CD8-positive, alpha-beta memory T cell (primary cell): ENCODE measurements around the gene PRR19. TPM values are rescaled to one million over a fixed set of nuclear protein-coding genes. Genes with fewer than 3 reads are reported as not detected.

ENCODE experiments used
- CTCF ChIA-PET: fragments of 350-600 bp; sonication (Branson Sonifier 250); formaldehyde crosslinking; loops from one replicate; lab custom pipeline; 2021; ENCODE audit warnings: antibody characterized with exemption; lab: Charles Lee
- POLR2A ChIA-PET: fragments of 350-600 bp; sonication (Branson Sonifier 250); formaldehyde crosslinking; loops from one replicate; lab custom pipeline; 2021; ENCODE audit warnings: antibody characterized with exemption; lab: Charles Lee
- DNase-seq, 5 donors: peaks; one replicate each; pipeline versions ENCODE4 v3.0.0 to v3.0.0-alpha.2; 2020 to 2022; ENCODE audit warnings: mixed read lengths in 1 of 5
- H3K27ac ChIP-seq: one replicate; pipeline ENCODE4 v1.7.0; 2013; ENCODE audit warnings: low read depth, mild to moderate bottlenecking, low read length, moderate library complexity
- H3K27me3 ChIP-seq: 2 replicates; pipeline ENCODE4 v1.7.0; 2013; ENCODE audit warnings: low read length, mild to moderate bottlenecking; ENCODE audit not compliant: insufficient read depth, poor library complexity, severe bottlenecking
- H3K36me3 ChIP-seq: 2 replicates; pipeline ENCODE4 v1.7.0; 2013; ENCODE audit warnings: mild to moderate bottlenecking, low read length, moderate library complexity; ENCODE audit not compliant: insufficient read depth
- H3K4me1 ChIP-seq: 2 replicates; pipeline ENCODE4 v1.7.0; 2013; ENCODE audit warnings: mild to moderate bottlenecking, low read length, moderate library complexity; ENCODE audit not compliant: insufficient read depth
- H3K4me3 ChIP-seq: 2 replicates; pipeline ENCODE4 v1.7.0; 2013; ENCODE audit warnings: mild to moderate bottlenecking, low read length
- H3K9me3 ChIP-seq: 2 replicates; pipeline ENCODE4 v1.7.0; 2013; ENCODE audit warnings: mild to moderate bottlenecking, low read length
- H3K27ac Mint-ChIP-seq, 8 donors: one replicate each; pipeline ENCODE4 v1.8.0; 2020 to 2021; ENCODE audit warnings: mixed read lengths in 8 of 8, mild to moderate bottlenecking in 6 of 8, inconsistent platforms in 3 of 8, moderate library complexity in 3 of 8
- H3K27me3 Mint-ChIP-seq, 2 donors: one replicate each; pipeline ENCODE4 v1.8.0; 2020 to 2021; ENCODE audit warnings: mixed read lengths in 2 of 2, mild to moderate bottlenecking in 1 of 2, moderate library complexity in 1 of 2
- H3K36me3 Mint-ChIP-seq, 3 donors: one replicate each; pipeline ENCODE4 v1.8.0; 2020 to 2021; ENCODE audit warnings: mixed read lengths in 3 of 3, inconsistent platforms in 1 of 3, mild to moderate bottlenecking in 1 of 3
- H3K4me1 Mint-ChIP-seq, 3 donors: one replicate each; pipeline ENCODE4 v1.8.0; 2020 to 2021; ENCODE audit warnings: mixed read lengths in 3 of 3, inconsistent platforms in 1 of 3, mild to moderate bottlenecking in 1 of 3
- H3K4me3 Mint-ChIP-seq, 7 donors: one replicate each; pipeline ENCODE4 v1.8.0; 2020 to 2021; ENCODE audit warnings: mixed read lengths in 7 of 7, mild to moderate bottlenecking in 6 of 7, moderate library complexity in 4 of 7, inconsistent platforms in 2 of 7
- H3K9me3 Mint-ChIP-seq, 5 donors: one replicate each; pipeline ENCODE4 v1.8.0; 2020 to 2022; ENCODE audit warnings: mixed read lengths in 5 of 5, mild to moderate bottlenecking in 3 of 5, moderate library complexity in 2 of 5, inconsistent platforms in 1 of 5
- polyA plus RNA-seq: library from polyadenylated mRNA; unstranded; fragments of 300-500 nt; fragmentation: Illumina TruSeq; gene quantifications from one replicate; pipeline ENCODE4 v1.2.3, GENCODE V29; 2021
- total RNA-seq, 2 experiments: library from RNA; stranded (reverse); gene quantifications; one replicate each; pipeline ENCODE4 v1.2.3, GENCODE V29; 2021

PRR19 gene
- total and polyA plus RNA-seq, 3 experiments from 2014 or later: 0.64 to 1.0 (median 0.73) TPM

DNA sequence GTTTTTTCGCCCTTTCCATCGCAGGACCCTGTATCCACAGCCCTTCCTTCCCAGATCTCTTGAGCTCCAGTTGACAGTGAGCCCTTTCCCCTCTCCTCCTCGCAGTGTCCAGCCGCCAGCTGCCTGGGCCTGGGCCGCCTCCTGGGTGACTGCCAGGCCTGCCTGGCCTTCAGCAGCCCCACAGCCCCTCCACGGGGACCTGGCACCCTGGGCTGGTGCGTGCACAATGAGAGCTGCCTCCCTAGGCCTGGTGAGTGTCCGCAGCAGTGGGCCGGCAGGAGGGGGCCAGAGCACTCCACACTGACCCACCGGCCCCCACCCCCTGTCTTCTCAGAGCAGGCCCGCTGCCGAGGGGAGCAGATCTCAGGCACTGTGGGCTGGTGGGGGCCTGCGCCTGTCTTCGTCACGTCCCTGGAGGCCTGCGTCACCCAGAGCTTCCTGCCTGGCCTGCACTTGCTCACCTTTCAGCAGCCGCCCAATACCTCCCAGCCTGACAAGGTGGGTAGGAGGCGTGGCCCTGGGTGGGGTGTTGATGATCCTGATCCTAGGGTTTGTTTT, 42.5 kb downstream of the PRR19 start:
- H3K4me3 ChIP-seq: no peak overlapping the region
- no peaks in the 10 kb centered on the region for H3K9me3 Mint-ChIP-seq
- H3K27ac Mint-ChIP-seq: no peak overlapping the region
- H3K9me3 ChIP-seq: no peaks in the 10 kb centered on the region
- H3K4me1 ChIP-seq: no peaks in the 10 kb centered on the region
- ChIA-PET CTCF (no interaction called here), POLR2A (no interaction called here)
- no peaks in the 10 kb centered on the region for H3K27me3 Mint-ChIP-seq
- DNase-seq: no peak
- peaks cover 3 to 39% (median 10%) of the 10 kb centered on the region in 3 donors for H3K36me3 Mint-ChIP-seq
- no peaks in the 10 kb centered on the region for H3K4me1 Mint-ChIP-seq
- H3K4me3 Mint-ChIP-seq: no peak overlapping the region
- H3K36me3 ChIP-seq: no peaks in the 10 kb centered on the region
- H3K27ac ChIP-seq: no peak overlapping the region
- no peaks in the 10 kb centered on the region for H3K27me3 ChIP-seq

DNA sequence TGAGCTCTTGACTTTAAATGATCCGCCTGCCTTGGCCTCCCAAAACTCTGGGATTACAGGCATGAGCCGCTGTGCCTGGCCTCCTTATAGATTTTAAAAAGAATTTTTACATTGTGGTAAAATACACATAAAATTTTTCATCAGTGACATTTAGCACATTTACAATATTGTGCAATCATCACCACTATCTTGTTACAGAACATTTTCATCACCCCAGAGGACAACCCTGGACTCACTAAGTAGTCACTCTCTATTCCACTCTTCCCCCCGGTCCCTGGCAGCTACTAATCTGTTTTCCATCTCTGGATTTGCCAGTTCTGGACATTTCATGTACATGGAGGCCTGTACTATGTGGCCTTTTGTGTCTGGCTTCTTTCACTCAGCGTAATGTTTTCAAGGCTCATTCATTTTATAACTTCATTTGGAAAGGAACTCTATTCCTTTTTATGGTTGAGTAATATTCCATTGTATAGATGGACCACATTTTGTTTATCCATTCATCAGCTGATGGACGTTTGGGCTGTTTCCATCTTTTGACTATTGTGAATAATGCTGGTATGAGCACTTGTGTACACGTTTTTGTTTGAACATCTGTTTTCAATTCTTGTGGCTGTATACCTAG, 43.4 kb downstream of the PRR19 start:
- POLR2A ChIA-PET: no interaction called here
- Histone ChIP-seq H3K9me3 (no peaks in the 10 kb centered on the region), H3K36me3 (no peaks in the 10 kb centered on the region), H3K27me3 (no peaks in the 10 kb centered on the region), H3K4me3 (no peak overlapping the region), H3K27ac (no peak overlapping the region), H3K4me1 (no peaks in the 10 kb centered on the region)
- Mint-ChIP-seq H3K27me3 (no peaks in the 10 kb centered on the region), H3K27ac (no peak overlapping the region), H3K9me3 (no peaks in the 10 kb centered on the region), H3K4me3 (no peak overlapping the region), H3K4me1 (no peaks in the 10 kb centered on the region), H3K36me3 (peaks cover 3 to 37% (median 11%) of the 10 kb centered on the region in 3 donors)
- DNase-seq: no peak
- CTCF ChIA-PET: no interaction called here

DNA sequence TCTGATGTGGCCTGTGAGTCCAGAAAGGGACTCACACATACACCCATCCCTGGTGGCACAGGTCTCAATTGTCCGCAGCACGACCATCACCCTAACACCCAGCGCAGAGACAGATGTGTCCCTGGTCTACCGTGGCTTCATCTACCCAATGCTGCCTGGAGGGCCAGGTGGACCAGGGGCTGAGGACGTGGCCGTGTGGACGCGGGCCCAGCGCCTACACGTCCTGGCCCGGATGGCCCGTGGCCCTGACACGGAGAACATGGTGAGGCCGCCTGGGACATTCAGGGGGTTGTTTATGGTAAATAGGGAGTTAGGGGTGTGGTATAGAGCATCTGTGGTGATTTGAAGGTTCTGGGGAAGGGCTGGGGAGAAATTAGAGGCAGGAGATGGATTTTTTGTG, 46.3 kb downstream of the PRR19 start:
- H3K27me3 Mint-ChIP-seq: no peaks in the 10 kb centered on the region
- no peak for DNase-seq
- no peaks in the 10 kb centered on the region for H3K9me3 ChIP-seq
- H3K4me1 Mint-ChIP-seq: peaks cover 0 to 3% (median 0%) of the 10 kb centered on the region in 3 donors
- no peak overlapping the region for H3K4me3 Mint-ChIP-seq
- H3K27me3 ChIP-seq: no peaks in the 10 kb centered on the region
- H3K9me3 Mint-ChIP-seq: no peaks in the 10 kb centered on the region
- no peaks in the 10 kb centered on the region for H3K4me1 ChIP-seq
- H3K36me3 ChIP-seq: no peaks in the 10 kb centered on the region
- H3K36me3 Mint-ChIP-seq: peaks cover 3 to 30% (median 12%) of the 10 kb centered on the region in 3 donors
- no peak overlapping the region for H3K4me3 ChIP-seq
- CTCF ChIA-PET: no interaction called here
- POLR2A ChIA-PET: no interaction called here
- no peak overlapping the region for H3K27ac ChIP-seq
- peak overlapping the region in 1 of 8 donors; percentile 2 for H3K27ac Mint-ChIP-seq

DNA sequence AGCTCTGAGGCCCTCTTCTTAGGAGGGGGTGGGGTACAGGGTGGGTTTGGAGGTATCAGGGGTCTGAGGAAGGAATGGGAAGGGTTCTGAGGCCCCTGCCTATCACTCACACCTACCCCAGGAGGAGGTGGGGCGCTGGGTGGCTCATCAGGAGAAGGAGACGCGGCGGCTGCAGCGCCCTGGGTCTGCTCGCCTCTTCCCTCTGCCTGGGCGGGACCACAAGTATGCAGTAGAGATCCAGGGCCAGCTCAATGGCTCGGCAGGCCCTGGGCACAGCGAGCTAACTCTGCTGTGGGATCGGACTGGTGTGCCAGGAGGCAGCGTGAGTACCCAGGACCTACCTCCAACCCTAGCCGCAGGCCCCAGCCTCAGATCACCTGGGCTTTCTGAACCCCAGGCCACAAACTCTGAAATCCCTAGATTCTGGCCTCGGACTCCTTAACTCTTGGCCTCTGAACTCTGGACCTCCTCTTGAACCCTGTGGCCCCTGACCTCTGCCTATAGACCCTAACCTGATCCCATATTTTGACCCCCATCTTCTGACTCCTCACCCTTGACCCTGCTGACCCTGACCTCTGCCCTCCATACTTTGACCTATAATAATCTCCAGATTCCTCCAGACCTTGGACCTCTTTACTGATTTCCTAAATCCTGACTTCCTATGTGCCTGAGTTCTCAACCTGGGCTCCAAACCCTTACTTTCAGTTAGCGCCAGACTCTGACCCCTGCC, 47.6 kb downstream of the PRR19 start:
- Histone ChIP-seq H3K27me3 (no peaks in the 10 kb centered on the region), H3K27ac (no peak overlapping the region), H3K36me3 (no peaks in the 10 kb centered on the region), H3K9me3 (no peaks in the 10 kb centered on the region), H3K4me3 (no peak overlapping the region), H3K4me1 (no peaks in the 10 kb centered on the region)
- H3K9me3 Mint-ChIP-seq: no peaks in the 10 kb centered on the region
- peaks cover 0 to 31% (median 10%) of the 10 kb centered on the region in 3 donors for H3K36me3 Mint-ChIP-seq
- H3K27ac Mint-ChIP-seq: peak overlapping the region in 1 of 8 donors; percentile 64
- peaks cover 0 to 3% (median 0%) of the 10 kb centered on the region in 3 donors for H3K4me1 Mint-ChIP-seq
- POLR2A ChIA-PET: no interaction called here
- CTCF ChIA-PET: interaction anchor here (0.6 kb wide), 1 partner anchor 125 kb away, joined by 3 read pairs; no protein-coding TSS in a partner anchor
- no peaks in the 10 kb centered on the region for H3K27me3 Mint-ChIP-seq
- H3K4me3 Mint-ChIP-seq: no peak overlapping the region
- no peak for DNase-seq

DNA sequence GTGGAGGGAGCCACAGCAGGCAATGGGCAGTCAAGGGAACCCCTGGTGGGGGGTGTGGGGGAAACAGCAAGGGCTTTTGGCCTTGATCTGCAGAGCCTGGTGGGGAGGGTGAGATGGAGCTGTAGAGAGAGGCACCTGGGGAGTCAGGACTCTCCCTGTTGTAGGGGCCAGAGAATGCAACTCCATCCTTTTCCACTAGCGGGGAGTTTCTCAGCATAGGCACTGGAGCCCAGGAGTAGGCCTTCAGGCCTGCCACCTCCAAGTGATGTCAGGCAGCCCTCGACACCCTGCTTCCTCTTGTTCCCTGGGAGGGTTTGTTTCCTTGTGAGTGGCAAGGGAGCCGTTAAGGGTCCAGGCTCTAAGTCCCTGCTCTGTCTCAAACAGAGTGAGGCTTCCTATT, 48.5 kb downstream of the PRR19 start:
- ChIA-PET CTCF (no interaction called here), POLR2A (no interaction called here)
- Histone ChIP-seq H3K36me3 (no peaks in the 10 kb centered on the region), H3K9me3 (no peaks in the 10 kb centered on the region), H3K4me3 (no peak overlapping the region), H3K27ac (no peak overlapping the region), H3K4me1 (no peaks in the 10 kb centered on the region), H3K27me3 (no peaks in the 10 kb centered on the region)
- Mint-ChIP-seq H3K27me3 (no peaks in the 10 kb centered on the region), H3K4me1 (peaks cover 0 to 3% (median 0%) of the 10 kb centered on the region in 3 donors), H3K4me3 (no peak overlapping the region), H3K27ac (no peak overlapping the region), H3K36me3 (peaks cover 0 to 27% (median 8%) of the 10 kb centered on the region in 3 donors), H3K9me3 (no peaks in the 10 kb centered on the region)
- DNase-seq: no peak

DNA sequence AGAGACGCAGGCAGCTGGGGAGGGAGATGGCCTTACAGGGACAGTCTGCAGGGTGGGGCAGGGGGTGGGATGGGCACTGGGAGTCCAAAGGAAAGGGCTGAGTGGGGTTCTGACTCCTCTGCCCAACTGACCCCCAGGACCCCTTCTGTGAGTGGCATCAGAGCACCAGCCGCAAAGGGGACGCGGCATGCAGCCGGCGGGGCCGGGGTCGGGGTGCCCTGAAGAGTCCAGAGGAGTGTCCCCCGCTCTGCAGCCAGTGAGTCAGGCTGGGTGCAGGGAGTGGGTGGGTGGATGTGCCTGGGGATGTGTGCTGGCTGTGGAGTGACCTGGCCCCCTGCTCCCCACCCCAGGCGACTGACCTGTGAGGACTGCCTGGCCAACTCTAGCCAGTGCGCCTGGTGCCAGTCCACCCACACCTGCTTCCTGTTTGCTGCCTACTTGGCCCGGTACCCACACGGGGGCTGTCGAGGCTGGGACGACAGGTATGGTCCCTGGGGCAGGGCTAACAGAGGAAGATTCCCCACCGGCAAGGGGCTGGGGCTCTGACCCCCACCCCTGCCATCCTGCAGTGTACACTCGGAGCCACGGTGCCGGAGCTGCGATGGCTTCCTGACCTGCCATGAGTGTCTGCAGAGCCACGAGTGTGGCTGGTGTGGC, 49.3 kb downstream of the PRR19 start:
- Histone ChIP-seq H3K27ac (no peak overlapping the region), H3K27me3 (no peaks in the 10 kb centered on the region), H3K36me3 (no peaks in the 10 kb centered on the region), H3K4me3 (no peak overlapping the region), H3K9me3 (no peaks in the 10 kb centered on the region), H3K4me1 (no peaks in the 10 kb centered on the region)
- H3K36me3 Mint-ChIP-seq: peaks cover 0 to 26% (median 8%) of the 10 kb centered on the region in 3 donors
- no peak for DNase-seq
- POLR2A ChIA-PET: no interaction called here
- H3K9me3 Mint-ChIP-seq: no peaks in the 10 kb centered on the region
- H3K4me3 Mint-ChIP-seq: no peak overlapping the region
- peaks cover 0 to 3% (median 0%) of the 10 kb centered on the region in 3 donors for H3K4me1 Mint-ChIP-seq
- CTCF ChIA-PET: no interaction called here
- H3K27me3 Mint-ChIP-seq: no peaks in the 10 kb centered on the region
- H3K27ac Mint-ChIP-seq: no peak overlapping the region

DNA sequence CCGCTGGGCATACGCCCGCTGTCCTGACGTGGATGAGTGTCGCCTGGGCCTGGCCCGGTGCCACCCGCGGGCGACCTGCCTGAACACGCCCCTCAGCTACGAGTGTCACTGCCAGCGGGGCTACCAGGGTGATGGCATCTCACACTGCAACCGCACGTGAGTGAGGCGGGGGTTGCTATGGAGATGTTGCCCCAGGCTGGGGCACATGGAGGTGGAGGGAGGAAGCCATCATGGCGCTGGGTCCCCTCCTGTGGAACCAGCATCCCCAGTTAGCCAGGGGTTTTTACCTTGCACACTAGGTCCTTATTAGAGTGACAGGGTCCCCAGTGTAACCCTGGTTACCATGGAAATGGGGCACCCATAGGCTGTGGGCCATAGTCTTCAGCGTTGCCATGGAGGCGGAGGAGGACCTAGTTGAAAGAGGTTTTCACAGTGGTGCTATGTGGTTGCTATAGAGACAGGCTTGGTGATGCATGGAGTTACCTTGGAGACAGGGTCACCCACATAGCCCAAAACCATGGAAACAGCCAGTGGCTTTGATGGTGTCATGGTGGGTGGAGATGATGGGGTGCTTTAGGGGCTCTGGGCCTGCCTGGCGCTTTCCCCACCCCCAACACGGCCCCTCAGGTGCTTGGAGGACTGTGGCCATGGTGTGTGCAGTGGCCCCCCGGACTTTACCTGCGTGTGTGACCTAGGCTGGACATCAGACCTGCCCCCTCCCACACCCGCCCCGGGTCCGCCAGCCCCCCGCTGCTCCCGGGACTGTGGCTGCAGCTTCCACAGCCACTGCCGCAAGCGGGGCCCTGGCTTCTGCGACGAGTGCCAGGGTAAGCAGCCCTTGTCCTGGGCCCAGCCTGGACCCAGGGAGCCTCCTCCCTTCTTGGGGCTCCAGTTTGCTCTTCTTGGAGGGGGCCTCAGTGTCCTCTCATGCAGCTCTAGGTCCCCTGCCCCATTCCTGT, 50.6 kb downstream of the PRR19 start:
- no peak for DNase-seq
- Histone ChIP-seq H3K9me3 (no peaks in the 10 kb centered on the region), H3K27me3 (no peaks in the 10 kb centered on the region), H3K4me1 (no peaks in the 10 kb centered on the region), H3K27ac (no peak overlapping the region), H3K4me3 (no peak overlapping the region), H3K36me3 (no peaks in the 10 kb centered on the region)
- H3K9me3 Mint-ChIP-seq: no peaks in the 10 kb centered on the region
- POLR2A ChIA-PET: no interaction called here
- H3K27ac Mint-ChIP-seq: peak overlapping the region in 1 of 8 donors; percentile 78
- CTCF ChIA-PET: no interaction called here
- peaks cover 0 to 29% (median 7%) of the 10 kb centered on the region in 3 donors for H3K36me3 Mint-ChIP-seq
- no peak overlapping the region for H3K4me3 Mint-ChIP-seq
- peaks cover 0 to 3% (median 0%) of the 10 kb centered on the region in 3 donors for H3K4me1 Mint-ChIP-seq
- no peaks in the 10 kb centered on the region for H3K27me3 Mint-ChIP-seq
